ENCODE data around the gene IL1RL2. TPM values are rescaled to one million over a fixed set of nuclear protein-coding genes. Genes with fewer than 3 reads are reported as not detected.
A peak's percentile ranks its signal among the peaks of the same experiment; 100 is the strongest.

Gene IL1RL2
- total and polyA plus RNA-seq, 4 donors: 0.98 to 2.0 (median 1.3) TPM

DNA sequence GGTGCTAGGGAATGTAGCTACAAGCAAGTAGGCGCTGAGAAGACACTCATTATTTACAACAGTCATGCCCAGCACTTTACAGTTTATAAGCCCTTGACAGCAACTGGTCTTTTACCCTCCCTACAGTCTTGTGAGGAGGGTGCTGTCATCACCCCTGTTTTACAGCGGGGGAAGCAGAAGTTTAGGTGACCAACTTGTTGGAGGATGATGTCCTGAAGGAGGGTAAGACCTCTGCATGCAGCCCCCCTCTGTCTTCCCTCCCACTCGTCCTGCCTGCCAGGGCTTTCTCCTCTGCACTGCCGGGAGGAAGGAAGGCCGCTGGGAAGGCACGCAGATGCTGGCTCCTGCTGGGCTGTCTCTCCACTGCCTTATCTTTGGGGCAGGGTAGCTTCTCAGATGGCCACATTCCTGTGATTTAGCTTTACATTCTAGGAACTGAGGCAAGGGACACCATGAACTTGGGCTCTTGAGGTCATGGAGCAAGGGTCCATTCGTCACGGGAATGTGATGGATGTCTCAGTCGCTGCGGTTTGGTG is 43.3 kb upstream of the IL1RL2 start:
- no peak for DNase-seq (ENCODE audit: low spot score)
- TF ChIP-seq HNF4A (conservative IDR thresholded peaks at IDR 0.05) (peak; percentile 15 to 27), YY1 (IDR thresholded peaks at IDR 0.05) (peak; percentile 9), RAD21 (IDR thresholded peaks at IDR 0.05) (peak in 1 of 2 donors; percentile 40), FOXA2 (IDR thresholded peaks at IDR 0.05) (no peak), NR2F2 (IDR thresholded peaks at IDR 0.05) (peak; percentile 44), RXRA (IDR thresholded peaks at IDR 0.05) (peak; percentile 40 to 55)
- TF ChIP-seq, protein P1, sequence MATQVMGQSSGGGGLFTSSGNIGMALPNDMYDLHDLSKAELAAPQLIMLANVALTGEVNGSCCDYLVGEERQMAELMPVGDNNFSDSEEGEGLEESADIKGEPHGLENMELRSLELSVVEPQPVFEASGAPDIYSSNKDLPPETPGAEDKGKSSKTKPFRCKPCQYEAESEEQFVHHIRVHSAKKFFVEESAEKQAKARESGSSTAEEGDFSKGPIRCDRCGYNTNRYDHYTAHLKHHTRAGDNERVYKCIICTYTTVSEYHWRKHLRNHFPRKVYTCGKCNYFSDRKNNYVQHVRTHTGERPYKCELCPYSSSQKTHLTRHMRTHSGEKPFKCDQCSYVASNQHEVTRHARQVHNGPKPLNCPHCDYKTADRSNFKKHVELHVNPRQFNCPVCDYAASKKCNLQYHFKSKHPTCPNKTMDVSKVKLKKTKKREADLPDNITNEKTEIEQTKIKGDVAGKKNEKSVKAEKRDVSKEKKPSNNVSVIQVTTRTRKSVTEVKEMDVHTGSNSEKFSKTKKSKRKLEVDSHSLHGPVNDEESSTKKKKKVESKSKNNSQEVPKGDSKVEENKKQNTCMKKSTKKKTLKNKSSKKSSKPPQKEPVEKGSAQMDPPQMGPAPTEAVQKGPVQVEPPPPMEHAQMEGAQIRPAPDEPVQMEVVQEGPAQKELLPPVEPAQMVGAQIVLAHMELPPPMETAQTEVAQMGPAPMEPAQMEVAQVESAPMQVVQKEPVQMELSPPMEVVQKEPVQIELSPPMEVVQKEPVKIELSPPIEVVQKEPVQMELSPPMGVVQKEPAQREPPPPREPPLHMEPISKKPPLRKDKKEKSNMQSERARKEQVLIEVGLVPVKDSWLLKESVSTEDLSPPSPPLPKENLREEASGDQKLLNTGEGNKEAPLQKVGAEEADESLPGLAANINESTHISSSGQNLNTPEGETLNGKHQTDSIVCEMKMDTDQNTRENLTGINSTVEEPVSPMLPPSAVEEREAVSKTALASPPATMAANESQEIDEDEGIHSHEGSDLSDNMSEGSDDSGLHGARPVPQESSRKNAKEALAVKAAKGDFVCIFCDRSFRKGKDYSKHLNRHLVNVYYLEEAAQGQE (IDR thresholded peaks at IDR 0.05): no peak
- H3K4me3 ChIP-seq (ENCODE audit: low read depth in 1 of 3, low read length in 3 of 3): peak overlapping the region; percentile 54 to 87 (median 72)
- peaks cover 7 to 33% (median 17%) of the 10 kb centered on the region in 4 donors for H3K9me3 ChIP-seq (ENCODE audit: control insufficient read depth in 4 of 4, low read length in 3 of 4)
- H3K27ac ChIP-seq (ENCODE audit: low read depth in 1 of 2, low read length in 2 of 2): peak overlapping the region; percentile 60 to 89
- peaks cover 3 to 24% (median 9%) of the 10 kb centered on the region in 4 donors for H3K4me1 ChIP-seq (ENCODE audit: control insufficient read depth in 4 of 4, insufficient read depth in 4 of 4, low read length in 3 of 4)
- peak overlapping the region; percentile 2 to 97 for H3K9ac ChIP-seq (ENCODE audit: low read depth in 1 of 2, low read length in 2 of 2)
- peaks cover 1 to 25% (median 24%) of the 10 kb centered on the region in 4 donors for H3K36me3 ChIP-seq (ENCODE audit: control insufficient read depth in 4 of 4, insufficient read depth in 3 of 4, low read depth in 1 of 4, low read length in 3 of 4)
- 39% methylated on average over 10 of the region's 10 CpGs for WGBS
- no peaks in the 10 kb centered on the region for H3K27me3 ChIP-seq (ENCODE audit: control insufficient read depth in 4 of 4, insufficient read depth in 4 of 4, low read length in 3 of 4)

DNA sequence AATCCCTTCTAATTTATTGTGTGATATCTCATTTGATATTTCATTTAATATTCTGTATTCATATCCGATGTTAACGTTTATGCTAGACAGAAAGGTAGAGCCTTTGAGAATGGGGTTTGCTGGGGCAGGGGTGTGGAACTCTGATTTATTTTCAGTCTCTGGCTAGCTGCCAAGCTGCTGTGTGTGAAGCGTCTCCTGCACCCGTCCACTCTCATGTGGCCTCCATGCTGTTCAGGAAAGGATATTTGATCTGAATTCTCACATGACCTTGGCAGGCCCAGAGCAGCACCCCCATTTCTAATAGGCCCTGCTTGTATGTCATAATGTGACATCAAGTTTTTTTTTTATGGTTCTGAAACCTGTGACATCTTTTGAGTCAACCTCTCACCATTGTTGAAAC is 42.7 kb upstream of the IL1RL2 start:
- H3K27me3 ChIP-seq (ENCODE audit: control insufficient read depth in 4 of 4, insufficient read depth in 4 of 4, low read length in 3 of 4): no peaks in the 10 kb centered on the region
- H3K4me1 ChIP-seq (ENCODE audit: control insufficient read depth in 4 of 4, insufficient read depth in 4 of 4, low read length in 3 of 4): peaks cover 3 to 24% (median 9%) of the 10 kb centered on the region in 4 donors
- peak overlapping the region; percentile 54 to 87 (median 72) for H3K4me3 ChIP-seq (ENCODE audit: low read depth in 1 of 3, low read length in 3 of 3)
- peaks cover 7 to 37% (median 17%) of the 10 kb centered on the region in 4 donors for H3K9me3 ChIP-seq (ENCODE audit: control insufficient read depth in 4 of 4, low read length in 3 of 4)
- no peak for DNase-seq (ENCODE audit: low spot score)
- TF ChIP-seq, protein P2, sequence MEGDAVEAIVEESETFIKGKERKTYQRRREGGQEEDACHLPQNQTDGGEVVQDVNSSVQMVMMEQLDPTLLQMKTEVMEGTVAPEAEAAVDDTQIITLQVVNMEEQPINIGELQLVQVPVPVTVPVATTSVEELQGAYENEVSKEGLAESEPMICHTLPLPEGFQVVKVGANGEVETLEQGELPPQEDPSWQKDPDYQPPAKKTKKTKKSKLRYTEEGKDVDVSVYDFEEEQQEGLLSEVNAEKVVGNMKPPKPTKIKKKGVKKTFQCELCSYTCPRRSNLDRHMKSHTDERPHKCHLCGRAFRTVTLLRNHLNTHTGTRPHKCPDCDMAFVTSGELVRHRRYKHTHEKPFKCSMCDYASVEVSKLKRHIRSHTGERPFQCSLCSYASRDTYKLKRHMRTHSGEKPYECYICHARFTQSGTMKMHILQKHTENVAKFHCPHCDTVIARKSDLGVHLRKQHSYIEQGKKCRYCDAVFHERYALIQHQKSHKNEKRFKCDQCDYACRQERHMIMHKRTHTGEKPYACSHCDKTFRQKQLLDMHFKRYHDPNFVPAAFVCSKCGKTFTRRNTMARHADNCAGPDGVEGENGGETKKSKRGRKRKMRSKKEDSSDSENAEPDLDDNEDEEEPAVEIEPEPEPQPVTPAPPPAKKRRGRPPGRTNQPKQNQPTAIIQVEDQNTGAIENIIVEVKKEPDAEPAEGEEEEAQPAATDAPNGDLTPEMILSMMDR (IDR thresholded peaks at IDR 0.05; ENCODE audit: low read depth, low read length, missing input control): no peak
- TF ChIP-seq, protein P3, sequence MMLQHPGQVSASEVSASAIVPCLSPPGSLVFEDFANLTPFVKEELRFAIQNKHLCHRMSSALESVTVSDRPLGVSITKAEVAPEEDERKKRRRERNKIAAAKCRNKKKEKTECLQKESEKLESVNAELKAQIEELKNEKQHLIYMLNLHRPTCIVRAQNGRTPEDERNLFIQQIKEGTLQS (IDR thresholded peaks at IDR 0.05): no peak
- TF ChIP-seq RAD21 (IDR thresholded peaks at IDR 0.05) (peak in 1 of 2 donors; percentile 2), FOXA2 (IDR thresholded peaks at IDR 0.05) (no peak), RXRA (IDR thresholded peaks at IDR 0.05) (no peak), GABPA (IDR thresholded peaks at IDR 0.05 in 1 of 2, conservative IDR thresholded peaks at IDR 0.05 in 1 of 2) (no peak), HNF4A (conservative IDR thresholded peaks at IDR 0.05) (no peak), FOXA1 (IDR thresholded peaks at IDR 0.05) (no peak)
- H3K36me3 ChIP-seq (ENCODE audit: control insufficient read depth in 4 of 4, insufficient read depth in 3 of 4, low read depth in 1 of 4, low read length in 3 of 4): peaks cover 1 to 25% (median 24%) of the 10 kb centered on the region in 4 donors
- WGBS: 46% methylated on average over 4 of the region's 4 CpGs
- H3K9ac ChIP-seq (ENCODE audit: low read depth in 1 of 2, low read length in 2 of 2): no peak overlapping the region
- H3K27ac ChIP-seq (ENCODE audit: low read depth in 1 of 2, low read length in 2 of 2): peak overlapping the region; percentile 60 to 89
